Gastroesophageal sphincter (tissue), 4 donors: ENCODE data around the gene KRT83. TPM values are rescaled to one million over a fixed set of nuclear protein-coding genes. Genes with fewer than 3 reads are reported as not detected.
"Not testable (repeated sequence)": the region's sequence is repeated elsewhere in the genome, so short reads cannot be mapped to it uniquely, and the experiment has no call there.

Source experiments
- ATAC-seq: fragments of 150-250 bp; one replicate; pipeline ENCODE4 v1.9.1; 2016; ENCODE audit warnings: mild to moderate bottlenecking, moderate library complexity
- H3K27ac ChIP-seq, 4 donors: fragments of 200-600 bp; sonication (generic) in 3 of 4; 1 replicate in 3 of 4; 2 replicates in 1 of 4; pipeline ENCODE4 v1.5.1; 2016 to 2019
- H3K27me3 ChIP-seq: fragments of 200-600 bp; sonication (generic); one replicate; pipeline ENCODE4 v1.5.1; 2019
- H3K36me3 ChIP-seq, 2 donors: fragments of 200-600 bp; sonication (generic); one replicate each; pipeline ENCODE4 v1.5.1; 2019; ENCODE audit warnings: control low read depth in 1 of 2
- H3K4me1 ChIP-seq, 3 donors: fragments of 200-600 bp; sonication (generic); 1 replicate in 2 of 3; 2 replicates in 1 of 3; pipeline ENCODE4 v1.5.1; 2016 to 2019; ENCODE audit warnings: control low read depth in 2 of 3
- H3K4me3 ChIP-seq, 2 donors: fragments of 200-600 bp; sonication (generic); one replicate each; pipeline ENCODE4 v1.5.1; 2019; ENCODE audit warnings: mild to moderate bottlenecking in 1 of 2, moderate library complexity in 1 of 2
- H3K9me3 ChIP-seq, 3 donors: fragments of 200-600 bp; sonication (generic); one replicate each; pipeline ENCODE4 v1.5.1; 2017 to 2019; ENCODE audit warnings: control low read depth in 2 of 3
- EP300 ChIP-seq: sonication (generic); formaldehyde crosslinking; IDR thresholded peaks from one replicate; pipeline ENCODE4 v1.6.1; 2017; ENCODE audit warnings: antibody characterized with exemption, mild to moderate bottlenecking
- POLR2A ChIP-seq, 2 donors: fragments of 450-650 bp; IDR thresholded peaks; one replicate each; pipeline ENCODE4 v1.6.1; 2017; ENCODE audit warnings: antibody characterized with exemption in 2 of 2, mild to moderate bottlenecking in 2 of 2, moderate library complexity in 1 of 2
- POLR2AphosphoS5 ChIP-seq: sonication (generic); formaldehyde crosslinking; IDR thresholded peaks from one replicate; pipeline ENCODE4 v1.6.1; 2017; ENCODE audit warnings: antibody characterized with exemption
- WGBS, 2 donors: methylation state at CpG; one replicate each; pipeline ENCODE4 v1.1.5; 2018; ENCODE audit warnings: low coverage in 1 of 2; 5-methylcytosine and 5-hydroxymethylcytosine counted together
- total RNA-seq, 4 donors: library from RNA; depleted of rRNA; stranded (reverse); fragments of >200 nt; gene quantifications; one replicate each; pipeline ENCODE4 v1.1.0, GENCODE V29; 2016
- TF ChIP-seq, protein P1 (sequence below), 4 experiments: fragments of 200-600 bp in 2 of 4; fragments of 450-650 bp in 2 of 4; sonication (generic) in 1 of 4; IDR thresholded peaks; one replicate each; pipeline ENCODE4 v1.5.1; 2017 to 2019; ENCODE audit warnings: antibody characterized with exemption in 4 of 4, mild to moderate bottlenecking in 2 of 4, moderate library complexity in 2 of 4

KRT83 gene
- total RNA-seq, 4 donors from 2014 or later = not detected

DNA sequence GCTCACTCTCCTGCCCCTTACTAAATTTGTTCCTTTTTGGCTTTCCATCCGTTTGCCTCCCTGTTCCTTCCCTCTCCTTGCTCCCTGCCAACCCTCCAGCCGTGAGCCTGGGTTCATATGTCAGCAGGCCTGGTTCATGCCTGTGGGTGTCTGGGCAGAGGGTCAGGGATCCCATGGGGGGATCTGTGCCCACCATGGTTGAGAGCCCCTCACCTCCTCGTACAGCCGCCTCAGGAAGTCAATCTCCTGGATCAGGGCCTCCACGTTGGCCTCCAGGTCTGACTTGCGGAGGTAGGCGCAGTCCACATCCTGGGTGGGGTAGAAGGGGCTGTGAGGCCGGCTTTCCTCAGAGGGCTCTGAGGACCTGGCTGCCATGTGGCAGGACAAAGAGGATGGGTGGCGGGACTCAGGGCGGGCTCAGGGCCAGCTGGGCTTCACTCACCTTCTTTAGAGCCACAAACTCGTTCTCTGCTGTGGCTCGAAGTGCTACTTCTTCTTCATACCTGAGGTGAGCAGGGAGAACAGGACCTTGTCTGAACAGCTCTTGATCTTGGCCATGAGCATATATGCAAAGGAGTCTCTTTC lies 3.6 kb downstream of the KRT83 start:
- Histone ChIP-seq H3K27ac (no peak overlapping the region), H3K4me1 (no peaks in the 10 kb centered on the region), H3K4me3 (no peak overlapping the region), H3K9me3 (no peaks in the 10 kb centered on the region), H3K27me3 (peaks cover 46% of the 10 kb centered on the region), H3K36me3 (no peaks in the 10 kb centered on the region)
- TF ChIP-seq, protein P1, sequence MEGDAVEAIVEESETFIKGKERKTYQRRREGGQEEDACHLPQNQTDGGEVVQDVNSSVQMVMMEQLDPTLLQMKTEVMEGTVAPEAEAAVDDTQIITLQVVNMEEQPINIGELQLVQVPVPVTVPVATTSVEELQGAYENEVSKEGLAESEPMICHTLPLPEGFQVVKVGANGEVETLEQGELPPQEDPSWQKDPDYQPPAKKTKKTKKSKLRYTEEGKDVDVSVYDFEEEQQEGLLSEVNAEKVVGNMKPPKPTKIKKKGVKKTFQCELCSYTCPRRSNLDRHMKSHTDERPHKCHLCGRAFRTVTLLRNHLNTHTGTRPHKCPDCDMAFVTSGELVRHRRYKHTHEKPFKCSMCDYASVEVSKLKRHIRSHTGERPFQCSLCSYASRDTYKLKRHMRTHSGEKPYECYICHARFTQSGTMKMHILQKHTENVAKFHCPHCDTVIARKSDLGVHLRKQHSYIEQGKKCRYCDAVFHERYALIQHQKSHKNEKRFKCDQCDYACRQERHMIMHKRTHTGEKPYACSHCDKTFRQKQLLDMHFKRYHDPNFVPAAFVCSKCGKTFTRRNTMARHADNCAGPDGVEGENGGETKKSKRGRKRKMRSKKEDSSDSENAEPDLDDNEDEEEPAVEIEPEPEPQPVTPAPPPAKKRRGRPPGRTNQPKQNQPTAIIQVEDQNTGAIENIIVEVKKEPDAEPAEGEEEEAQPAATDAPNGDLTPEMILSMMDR (IDR thresholded peaks at IDR 0.05) = no peak
- no peak for TF ChIP-seq POLR2A (IDR thresholded peaks at IDR 0.05)
- TF ChIP-seq EP300 = no peak
- TF ChIP-seq POLR2AphosphoS5 = no peak
- ATAC-seq = no peak
- WGBS, 2 donors = 70% methylated on average over 2 of the region's 12 CpGs; no CpG with 5 or more reads in 1 of the 2 donors

DNA sequence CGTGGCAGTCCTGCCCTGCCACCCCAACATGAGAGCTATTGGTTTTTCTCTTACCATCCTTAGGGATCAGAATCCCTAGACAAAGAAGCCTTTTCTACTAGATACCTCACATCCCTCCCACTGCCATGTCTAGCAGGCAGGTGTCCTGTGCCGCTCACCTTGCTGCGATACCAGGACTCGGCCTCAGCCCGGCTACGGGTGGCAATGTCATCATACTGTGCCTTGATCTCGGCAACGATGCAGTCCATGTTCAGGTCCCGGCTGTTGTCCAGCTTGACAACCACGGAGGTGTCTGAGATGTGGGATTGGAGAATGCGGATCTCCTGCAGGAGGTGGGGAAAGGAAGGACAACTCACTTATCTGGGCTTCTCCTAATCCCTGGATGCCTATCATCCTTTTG lies 4.5 kb downstream of the KRT83 start:
- Histone ChIP-seq H3K27me3 (peaks cover 50% of the 10 kb centered on the region), H3K27ac (no peak overlapping the region), H3K4me3 (no peak overlapping the region), H3K4me1 (no peaks in the 10 kb centered on the region), H3K9me3 (no peaks in the 10 kb centered on the region), H3K36me3 (no peaks in the 10 kb centered on the region)
- TF ChIP-seq POLR2AphosphoS5 (no peak), POLR2A (IDR thresholded peaks at IDR 0.05) (no peak), EP300 (no peak)
- TF ChIP-seq, protein P1 (IDR thresholded peaks at IDR 0.05) = no peak
- no CpG with 5 or more reads among the region's 11 CpGs for WGBS, 2 donors
- ATAC-seq = no peak

DNA sequence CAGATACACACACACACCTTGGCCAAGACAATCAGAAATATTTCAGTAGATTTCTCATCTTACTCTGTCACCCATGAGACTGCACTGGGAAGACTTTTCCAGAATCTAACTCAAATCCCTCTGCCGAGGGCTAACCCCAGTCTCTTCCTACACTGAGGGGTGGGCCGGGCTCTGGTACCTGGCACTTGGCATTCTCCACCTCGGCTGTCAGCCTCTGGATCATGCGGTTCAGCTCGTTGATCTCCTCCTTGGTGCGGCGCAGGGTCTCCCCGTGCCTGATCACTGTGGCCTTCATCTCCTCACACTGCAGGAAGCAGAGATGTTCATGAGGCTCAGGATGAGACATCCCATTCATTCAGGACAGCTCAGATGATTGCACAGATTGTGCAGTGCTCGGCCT lies 4.9 kb downstream of the KRT83 start:
- Histone ChIP-seq H3K36me3 (no peaks in the 10 kb centered on the region), H3K4me3 (no peak overlapping the region), H3K9me3 (no peaks in the 10 kb centered on the region), H3K4me1 (no peaks in the 10 kb centered on the region), H3K27me3 (peaks cover 45% of the 10 kb centered on the region), H3K27ac (no peak overlapping the region)
- TF ChIP-seq, protein P1 (IDR thresholded peaks at IDR 0.05) = no peak
- TF ChIP-seq POLR2A (IDR thresholded peaks at IDR 0.05) = no peak
- no peak for ATAC-seq
- 40 to 83% methylated on average over 1 to 5 of the region's 9 CpGs for WGBS, 2 donors

DNA sequence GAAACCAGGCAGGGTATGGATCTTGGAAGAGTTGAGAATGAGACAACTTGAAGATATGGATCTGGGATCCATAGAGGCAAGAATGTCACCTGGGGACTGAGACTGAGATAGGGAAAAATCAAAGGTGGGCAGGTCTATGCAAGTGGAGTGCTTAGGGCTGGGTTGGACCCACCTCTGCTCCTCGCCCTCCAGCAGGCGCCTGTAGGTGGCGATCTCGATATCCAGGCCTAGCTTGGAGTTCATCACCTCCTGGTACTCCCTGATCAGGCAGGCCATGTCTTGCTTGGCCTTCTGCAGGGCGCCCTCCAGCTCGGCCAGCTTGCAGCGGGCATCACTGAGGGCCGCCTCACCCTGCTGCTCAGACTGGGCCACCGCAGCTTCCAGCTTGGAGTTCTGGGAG lies 5.5 kb downstream of the KRT83 start:
- not testable (repeated sequence) for ATAC-seq, H3K27ac ChIP-seq, H3K9me3 ChIP-seq, H3K4me3 ChIP-seq, H3K36me3 ChIP-seq, H3K4me1 ChIP-seq
- H3K27me3 ChIP-seq = peaks cover 40% of the 10 kb centered on the region
- WGBS, 2 donors = 63% methylated on average over 2 to 9 of the region's 9 CpGs

DNA sequence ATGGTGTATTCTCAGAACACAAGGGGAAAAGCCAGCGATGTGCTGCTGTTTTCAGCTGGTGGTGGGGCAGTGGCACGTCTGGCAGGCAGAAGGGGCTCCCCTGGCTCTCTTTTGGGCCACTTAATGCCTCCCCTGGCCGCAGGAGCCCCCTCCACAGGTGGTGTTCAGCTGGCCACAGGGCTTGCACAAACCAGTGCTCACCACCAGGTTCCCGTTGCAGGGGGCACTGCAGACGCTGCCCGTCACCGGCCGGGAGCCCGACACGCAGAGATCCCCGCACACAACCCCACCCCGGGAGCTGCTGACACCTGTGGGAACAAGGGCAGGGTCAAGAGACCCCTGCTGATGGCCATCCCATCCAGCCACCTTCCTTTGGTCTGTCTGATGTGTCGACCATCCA lies 6.7 kb downstream of the KRT83 start:
- ATAC-seq = no peak
- no peak for TF ChIP-seq EP300
- TF ChIP-seq POLR2AphosphoS5 = no peak
- TF ChIP-seq, protein P1 (IDR thresholded peaks at IDR 0.05) = no peak
- no peak for TF ChIP-seq POLR2A (IDR thresholded peaks at IDR 0.05)
- Histone ChIP-seq H3K27me3 (peaks cover 30% of the 10 kb centered on the region), H3K4me3 (no peak overlapping the region), H3K36me3 (no peaks in the 10 kb centered on the region), H3K9me3 (no peaks in the 10 kb centered on the region), H3K4me1 (no peaks in the 10 kb centered on the region), H3K27ac (no peak overlapping the region)
- WGBS, 2 donors = 65% methylated on average over 2 of the region's 13 CpGs; no CpG with 5 or more reads in 1 of the 2 donors
